ENCODE results near the gene PRDM13.

The PRDM13 gene

DNA sequence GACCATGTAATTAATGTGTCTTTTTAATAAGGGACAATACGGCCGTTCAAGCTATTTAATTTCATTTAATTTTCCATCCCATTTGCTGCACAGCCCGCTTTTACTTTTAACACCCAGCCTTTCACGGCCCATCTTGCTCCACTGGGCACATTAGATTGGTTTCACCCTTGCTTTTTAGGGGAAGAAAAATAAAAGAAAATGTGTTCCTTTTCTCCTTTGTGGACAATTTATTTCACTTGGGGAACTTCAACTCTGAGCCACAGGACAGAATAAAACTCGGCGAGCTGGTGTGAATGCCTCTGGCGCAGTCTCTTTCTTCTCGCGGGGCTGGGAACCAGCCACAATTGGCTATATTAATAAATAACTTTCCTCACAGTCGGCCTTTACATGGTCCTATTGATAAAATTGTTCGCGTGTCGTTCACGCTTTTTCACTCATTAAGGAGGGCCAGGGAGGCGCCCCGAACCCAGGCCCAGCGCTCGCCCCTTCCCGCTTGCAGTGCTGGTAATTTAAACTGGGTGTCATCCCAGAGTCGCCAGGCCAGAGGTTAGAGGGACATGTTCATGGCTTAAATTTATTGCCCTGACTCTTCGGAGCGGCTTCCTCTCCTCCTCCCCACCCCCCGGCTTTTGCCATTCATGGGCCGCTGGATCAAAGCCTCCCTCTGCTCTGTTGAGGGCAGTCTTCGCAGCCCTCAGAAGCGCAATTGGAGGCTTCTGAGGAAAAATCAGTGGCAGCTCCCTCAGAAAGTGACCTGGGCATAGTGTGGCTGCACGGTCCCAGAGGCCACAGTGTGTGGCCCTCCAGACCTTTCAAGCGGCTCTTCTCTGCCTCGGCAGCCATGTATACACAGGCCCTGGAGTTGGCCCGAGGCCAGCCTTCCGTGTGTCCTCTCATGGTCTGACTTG, 2.2 kb upstream of the PRDM13 start:
- no peak for TF ChIP-seq FOXM1 (IDR thresholded peaks at IDR 0.05; ENCODE audit: borderline replicate concordance, low read depth)
- TF ChIP-seq EGR1 (IDR thresholded peaks at IDR 0.05): no peak
- TF ChIP-seq, protein P1, sequence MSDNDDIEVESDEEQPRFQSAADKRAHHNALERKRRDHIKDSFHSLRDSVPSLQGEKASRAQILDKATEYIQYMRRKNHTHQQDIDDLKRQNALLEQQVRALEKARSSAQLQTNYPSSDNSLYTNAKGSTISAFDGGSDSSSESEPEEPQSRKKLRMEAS (IDR thresholded peaks at IDR 0.05): no peak
- TF ChIP-seq TAF1 (IDR thresholded peaks at IDR 0.05; ENCODE audit: low read depth): no peak
- TF ChIP-seq CEBPB (IDR thresholded peaks at IDR 0.05): no peak
- TF ChIP-seq YY1 (IDR thresholded peaks at IDR 0.05; ENCODE audit: low read depth): no peak
- TF ChIP-seq NFIC (IDR thresholded peaks at IDR 0.05): no peak
- no peak for TF ChIP-seq RAD21 (IDR thresholded peaks at IDR 0.05; ENCODE audit: low read depth)
- TF ChIP-seq, protein P2, sequence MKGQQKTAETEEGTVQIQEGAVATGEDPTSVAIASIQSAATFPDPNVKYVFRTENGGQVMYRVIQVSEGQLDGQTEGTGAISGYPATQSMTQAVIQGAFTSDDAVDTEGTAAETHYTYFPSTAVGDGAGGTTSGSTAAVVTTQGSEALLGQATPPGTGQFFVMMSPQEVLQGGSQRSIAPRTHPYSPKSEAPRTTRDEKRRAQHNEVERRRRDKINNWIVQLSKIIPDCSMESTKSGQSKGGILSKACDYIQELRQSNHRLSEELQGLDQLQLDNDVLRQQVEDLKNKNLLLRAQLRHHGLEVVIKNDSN (IDR thresholded peaks at IDR 0.05): no peak

DNA sequence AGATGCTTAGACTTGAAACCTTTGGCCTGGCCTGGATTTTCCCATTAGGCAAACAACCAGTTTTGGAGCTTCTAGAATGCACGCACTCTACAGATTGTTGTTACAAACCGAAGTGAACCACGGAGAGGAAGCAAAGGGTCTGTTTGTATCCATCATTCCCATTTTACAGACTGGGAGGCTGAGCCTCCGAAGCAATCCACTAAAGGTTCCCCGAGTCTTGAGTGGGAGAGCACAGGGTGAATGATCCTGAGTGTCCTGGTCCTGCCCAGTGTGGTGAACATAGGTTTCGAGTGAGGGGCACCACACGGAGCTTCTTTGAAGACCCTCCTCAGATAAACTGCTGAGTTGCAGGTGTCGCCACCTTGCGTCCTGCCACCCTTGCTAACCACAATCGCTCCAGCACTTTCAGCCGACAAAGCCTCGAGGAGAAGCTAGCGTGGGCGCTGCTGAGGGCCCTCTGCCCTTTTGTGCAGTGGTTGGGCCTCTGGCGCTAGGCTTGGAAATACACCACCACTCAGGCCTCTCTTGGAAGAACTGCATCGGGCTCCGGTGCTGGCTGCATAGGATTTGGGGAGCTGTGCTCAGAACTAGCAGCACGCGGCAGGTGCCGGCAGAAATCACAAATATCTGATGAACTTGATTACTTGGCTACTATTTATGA, 1.4 kb upstream of the PRDM13 start:
- TF ChIP-seq ZBTB7A (IDR thresholded peaks at IDR 0.05; ENCODE audit: low read depth) (no peak), TAF1 (IDR thresholded peaks at IDR 0.05; ENCODE audit: low read depth) (no peak), EP300 (IDR thresholded peaks at IDR 0.05; ENCODE audit: borderline replicate concordance) (no peak), FOXM1 (IDR thresholded peaks at IDR 0.05; ENCODE audit: borderline replicate concordance, low read depth) (no peak), CREB1 (IDR thresholded peaks at IDR 0.05; ENCODE audit: low read depth) (no peak), RAD21 (IDR thresholded peaks at IDR 0.05; ENCODE audit: low read depth) (no peak), NFIC (IDR thresholded peaks at IDR 0.05) (no peak), CEBPB (IDR thresholded peaks at IDR 0.05) (no peak), EGR1 (IDR thresholded peaks at IDR 0.05) (no peak)
- TF ChIP-seq, protein P2 (IDR thresholded peaks at IDR 0.05): no peak
- TF ChIP-seq, protein P3, sequence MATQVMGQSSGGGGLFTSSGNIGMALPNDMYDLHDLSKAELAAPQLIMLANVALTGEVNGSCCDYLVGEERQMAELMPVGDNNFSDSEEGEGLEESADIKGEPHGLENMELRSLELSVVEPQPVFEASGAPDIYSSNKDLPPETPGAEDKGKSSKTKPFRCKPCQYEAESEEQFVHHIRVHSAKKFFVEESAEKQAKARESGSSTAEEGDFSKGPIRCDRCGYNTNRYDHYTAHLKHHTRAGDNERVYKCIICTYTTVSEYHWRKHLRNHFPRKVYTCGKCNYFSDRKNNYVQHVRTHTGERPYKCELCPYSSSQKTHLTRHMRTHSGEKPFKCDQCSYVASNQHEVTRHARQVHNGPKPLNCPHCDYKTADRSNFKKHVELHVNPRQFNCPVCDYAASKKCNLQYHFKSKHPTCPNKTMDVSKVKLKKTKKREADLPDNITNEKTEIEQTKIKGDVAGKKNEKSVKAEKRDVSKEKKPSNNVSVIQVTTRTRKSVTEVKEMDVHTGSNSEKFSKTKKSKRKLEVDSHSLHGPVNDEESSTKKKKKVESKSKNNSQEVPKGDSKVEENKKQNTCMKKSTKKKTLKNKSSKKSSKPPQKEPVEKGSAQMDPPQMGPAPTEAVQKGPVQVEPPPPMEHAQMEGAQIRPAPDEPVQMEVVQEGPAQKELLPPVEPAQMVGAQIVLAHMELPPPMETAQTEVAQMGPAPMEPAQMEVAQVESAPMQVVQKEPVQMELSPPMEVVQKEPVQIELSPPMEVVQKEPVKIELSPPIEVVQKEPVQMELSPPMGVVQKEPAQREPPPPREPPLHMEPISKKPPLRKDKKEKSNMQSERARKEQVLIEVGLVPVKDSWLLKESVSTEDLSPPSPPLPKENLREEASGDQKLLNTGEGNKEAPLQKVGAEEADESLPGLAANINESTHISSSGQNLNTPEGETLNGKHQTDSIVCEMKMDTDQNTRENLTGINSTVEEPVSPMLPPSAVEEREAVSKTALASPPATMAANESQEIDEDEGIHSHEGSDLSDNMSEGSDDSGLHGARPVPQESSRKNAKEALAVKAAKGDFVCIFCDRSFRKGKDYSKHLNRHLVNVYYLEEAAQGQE (IDR thresholded peaks at IDR 0.05; ENCODE audit: low read depth): no peak
- TF ChIP-seq, protein P1 (IDR thresholded peaks at IDR 0.05): no peak

DNA sequence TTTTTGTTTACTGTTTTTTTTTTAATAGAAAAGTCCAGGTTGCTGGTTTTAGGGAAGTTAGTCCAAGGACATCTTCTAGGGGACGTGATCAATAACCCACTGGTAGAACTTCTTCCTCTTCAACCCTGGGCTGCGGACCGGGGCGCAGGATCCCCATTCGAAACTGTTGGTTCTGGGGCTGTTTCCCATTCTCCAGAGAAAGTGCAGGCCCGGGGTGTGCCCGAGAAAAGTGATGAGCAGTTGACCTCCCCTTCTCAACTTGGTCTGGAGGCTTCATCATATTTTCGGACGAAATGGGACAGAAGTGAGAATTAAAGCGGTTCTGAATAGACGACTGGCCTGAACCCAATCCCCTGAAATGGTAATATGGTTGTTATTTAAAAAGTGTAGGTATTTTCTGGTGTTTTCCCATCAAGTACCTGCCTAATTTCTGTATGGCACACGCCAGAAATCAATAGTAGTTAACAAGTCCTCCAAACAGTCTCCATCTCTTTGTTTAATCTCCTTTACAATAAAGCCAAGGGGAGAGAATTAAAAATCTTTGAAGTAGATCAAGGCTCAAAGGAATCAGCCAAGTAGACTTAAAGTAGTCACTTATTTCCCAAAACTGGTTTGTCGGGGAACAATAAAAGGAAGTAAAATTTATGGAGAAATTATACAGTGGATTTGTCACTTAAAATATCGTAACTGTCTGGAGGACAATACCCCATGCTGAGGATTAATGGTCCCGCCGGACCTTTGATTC, 550 bp upstream of the PRDM13 start:
- TF ChIP-seq, protein P2 (IDR thresholded peaks at IDR 0.05): no peak
- TF ChIP-seq TCF12 (IDR thresholded peaks at IDR 0.05; ENCODE audit: low read depth): no peak
- TF ChIP-seq RAD21 (IDR thresholded peaks at IDR 0.05; ENCODE audit: low read depth): no peak
- no peak for TF ChIP-seq YY1 (IDR thresholded peaks at IDR 0.05; ENCODE audit: low read depth)
- TF ChIP-seq EP300 (IDR thresholded peaks at IDR 0.05; ENCODE audit: borderline replicate concordance): no peak
- TF ChIP-seq, protein P3 (IDR thresholded peaks at IDR 0.05; ENCODE audit: low read depth): no peak
- TF ChIP-seq CREB1 (IDR thresholded peaks at IDR 0.05; ENCODE audit: low read depth): no peak
- no peak for TF ChIP-seq EGR1 (IDR thresholded peaks at IDR 0.05)
- no peak for TF ChIP-seq TAF1 (IDR thresholded peaks at IDR 0.05; ENCODE audit: low read depth)
- no peak for TF ChIP-seq NFIC (IDR thresholded peaks at IDR 0.05)
- TF ChIP-seq, protein P1 (IDR thresholded peaks at IDR 0.05): no peak
- no peak for TF ChIP-seq TEAD4 (IDR thresholded peaks at IDR 0.05)
- no peak for TF ChIP-seq CEBPB (IDR thresholded peaks at IDR 0.05)
- no peak for TF ChIP-seq FOXM1 (IDR thresholded peaks at IDR 0.05; ENCODE audit: borderline replicate concordance, low read depth)
- TF ChIP-seq ZBTB7A (IDR thresholded peaks at IDR 0.05; ENCODE audit: low read depth): no peak

DNA sequence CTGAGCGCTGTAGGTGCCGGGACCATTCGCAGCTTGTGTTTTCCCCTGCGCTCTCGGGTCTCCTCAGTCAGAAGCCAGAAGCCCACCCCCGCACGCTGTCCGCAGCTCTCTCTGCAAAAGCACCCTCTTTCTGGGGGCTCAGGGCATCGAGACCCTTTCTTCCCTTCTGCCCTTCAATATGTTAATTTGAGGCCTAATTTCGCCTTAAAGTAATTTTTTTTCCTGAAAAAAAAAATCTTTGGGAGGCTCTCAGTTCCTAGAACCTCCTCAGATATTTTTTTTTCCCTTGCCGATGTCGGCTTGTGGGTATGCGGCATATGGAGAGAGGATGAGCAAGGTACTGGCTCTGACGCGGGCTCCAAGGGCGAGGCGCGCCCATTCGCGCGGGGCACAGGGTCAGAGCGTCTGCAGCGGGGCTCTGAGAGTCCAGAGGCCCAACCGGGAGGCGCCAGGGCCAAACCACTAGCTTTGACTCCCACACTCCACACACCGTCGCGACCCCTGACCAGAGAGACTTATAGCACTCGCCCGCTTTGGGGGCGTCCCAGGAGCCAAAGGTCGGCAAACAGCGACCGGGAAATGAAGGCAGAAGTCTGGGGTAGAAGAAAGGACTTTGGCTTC, 893 bp downstream of the PRDM13 start:
- no peak for TF ChIP-seq RAD21 (IDR thresholded peaks at IDR 0.05; ENCODE audit: low read depth)
- no peak for TF ChIP-seq NFIC (IDR thresholded peaks at IDR 0.05)
- TF ChIP-seq CREB1 (IDR thresholded peaks at IDR 0.05; ENCODE audit: low read depth): no peak
- no peak for TF ChIP-seq TEAD4 (IDR thresholded peaks at IDR 0.05)
- TF ChIP-seq, protein P1 (IDR thresholded peaks at IDR 0.05): no peak
- no peak for TF ChIP-seq ZBTB7A (IDR thresholded peaks at IDR 0.05; ENCODE audit: low read depth)
- TF ChIP-seq, protein P3 (IDR thresholded peaks at IDR 0.05; ENCODE audit: low read depth): no peak
- no peak for TF ChIP-seq TCF12 (IDR thresholded peaks at IDR 0.05; ENCODE audit: low read depth)
- no peak for TF ChIP-seq EGR1 (IDR thresholded peaks at IDR 0.05)
- TF ChIP-seq, protein P2 (IDR thresholded peaks at IDR 0.05): no peak
- no peak for TF ChIP-seq YY1 (IDR thresholded peaks at IDR 0.05; ENCODE audit: low read depth)

All from Ishikawa (cell line).